DMS79 (cell line): ENCODE results near the gene SNX8.

Experiments used
- DNase-seq: peaks from one replicate; lab custom pipeline; 2025; lab: John Stamatoyannopoulos, UW

Gene SNX8

DNA sequence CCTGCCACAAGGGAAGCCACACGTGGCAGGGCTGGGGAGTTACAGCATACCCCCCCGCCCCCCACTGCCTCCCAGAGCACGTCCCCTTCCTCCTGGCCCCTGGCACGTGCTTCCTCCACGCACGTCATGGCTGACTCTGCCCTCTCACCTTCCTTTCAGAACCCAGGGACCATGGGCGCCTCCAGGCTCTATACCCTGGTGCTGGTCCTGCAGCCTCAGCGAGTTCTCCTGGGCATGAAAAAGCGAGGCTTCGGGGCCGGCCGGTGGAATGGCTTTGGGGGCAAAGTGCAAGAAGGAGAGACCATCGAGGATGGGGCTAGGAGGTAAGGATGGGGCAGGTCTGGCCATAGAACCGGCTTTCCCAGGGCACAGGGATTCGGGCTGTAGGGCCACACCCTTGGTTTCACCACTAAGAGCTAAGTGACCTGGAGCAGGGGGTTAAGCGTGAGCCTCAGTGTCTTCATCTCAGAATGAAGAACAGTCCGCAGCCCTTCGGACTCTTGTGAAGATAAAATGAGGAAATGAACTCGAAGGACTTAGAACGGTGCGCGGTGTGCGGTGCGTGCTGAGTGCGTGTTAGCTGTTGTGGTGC lies 69.7 kb downstream of the SNX8 start:
- no peak for DNase-seq

DNA sequence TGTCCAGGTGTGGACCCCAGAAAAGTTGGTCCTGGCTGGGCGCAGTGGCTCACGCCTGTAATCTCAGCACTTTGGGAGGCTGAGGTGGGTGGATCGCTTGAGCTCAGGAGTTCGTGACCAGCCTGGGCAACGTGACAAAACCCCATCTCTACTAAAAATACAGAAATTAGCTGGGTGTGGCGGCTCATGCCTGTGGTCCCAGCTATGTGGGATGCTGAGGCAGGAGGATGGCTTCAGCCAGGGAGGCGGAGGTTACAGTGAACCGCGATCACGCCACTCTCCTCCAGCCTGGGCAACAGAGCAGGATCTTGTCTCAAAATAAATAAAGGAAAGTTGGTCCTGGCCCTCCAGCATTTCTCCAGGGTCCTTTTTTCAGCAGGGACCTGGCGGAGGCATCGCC lies 70.8 kb downstream of the SNX8 start:
- DNase-seq, result no peak

DNA sequence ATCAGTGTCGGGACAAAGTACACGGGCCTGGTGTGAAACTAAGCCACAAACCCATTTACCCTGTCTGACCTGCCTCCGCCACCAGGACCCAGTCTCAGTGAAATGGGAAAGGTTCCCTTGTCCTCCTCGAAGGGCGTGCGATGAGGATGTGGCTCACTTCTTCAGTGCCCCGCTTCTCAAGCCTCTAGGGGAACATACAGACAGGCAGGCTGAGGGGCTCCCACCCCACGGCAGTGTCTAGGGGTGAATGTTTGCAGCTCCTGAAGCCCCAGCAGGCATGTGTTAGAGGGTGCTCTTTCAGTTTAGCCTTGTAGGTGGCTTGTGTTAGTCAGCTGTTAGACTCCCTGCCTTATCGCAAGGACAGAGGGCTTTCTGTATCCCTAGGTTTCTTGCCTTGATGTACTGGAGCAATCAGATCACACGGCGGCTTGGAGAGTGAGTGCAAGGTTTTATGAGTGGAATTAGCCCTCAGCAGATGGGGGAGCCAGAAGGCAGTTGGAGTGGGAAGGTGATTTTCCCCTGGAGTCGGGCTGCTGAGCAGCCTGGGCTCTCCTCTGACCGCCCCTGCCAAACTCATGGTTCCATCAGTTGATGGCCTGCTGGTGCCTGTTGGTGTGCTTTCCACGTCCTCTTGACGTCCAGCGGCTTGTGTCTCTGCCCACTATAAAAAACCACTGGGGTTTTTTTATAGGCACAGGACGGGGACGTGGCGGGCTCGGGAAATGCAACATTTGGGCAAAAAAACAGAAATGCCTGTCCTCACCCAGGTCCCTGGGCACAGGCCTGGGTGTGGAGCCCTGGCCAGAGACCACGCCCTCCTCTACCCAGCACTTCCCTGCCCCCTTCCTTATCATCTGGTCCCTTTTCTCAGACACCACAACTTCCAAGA lies 71.5 kb downstream of the SNX8 start:
- DNase-seq, result no peak

DNA sequence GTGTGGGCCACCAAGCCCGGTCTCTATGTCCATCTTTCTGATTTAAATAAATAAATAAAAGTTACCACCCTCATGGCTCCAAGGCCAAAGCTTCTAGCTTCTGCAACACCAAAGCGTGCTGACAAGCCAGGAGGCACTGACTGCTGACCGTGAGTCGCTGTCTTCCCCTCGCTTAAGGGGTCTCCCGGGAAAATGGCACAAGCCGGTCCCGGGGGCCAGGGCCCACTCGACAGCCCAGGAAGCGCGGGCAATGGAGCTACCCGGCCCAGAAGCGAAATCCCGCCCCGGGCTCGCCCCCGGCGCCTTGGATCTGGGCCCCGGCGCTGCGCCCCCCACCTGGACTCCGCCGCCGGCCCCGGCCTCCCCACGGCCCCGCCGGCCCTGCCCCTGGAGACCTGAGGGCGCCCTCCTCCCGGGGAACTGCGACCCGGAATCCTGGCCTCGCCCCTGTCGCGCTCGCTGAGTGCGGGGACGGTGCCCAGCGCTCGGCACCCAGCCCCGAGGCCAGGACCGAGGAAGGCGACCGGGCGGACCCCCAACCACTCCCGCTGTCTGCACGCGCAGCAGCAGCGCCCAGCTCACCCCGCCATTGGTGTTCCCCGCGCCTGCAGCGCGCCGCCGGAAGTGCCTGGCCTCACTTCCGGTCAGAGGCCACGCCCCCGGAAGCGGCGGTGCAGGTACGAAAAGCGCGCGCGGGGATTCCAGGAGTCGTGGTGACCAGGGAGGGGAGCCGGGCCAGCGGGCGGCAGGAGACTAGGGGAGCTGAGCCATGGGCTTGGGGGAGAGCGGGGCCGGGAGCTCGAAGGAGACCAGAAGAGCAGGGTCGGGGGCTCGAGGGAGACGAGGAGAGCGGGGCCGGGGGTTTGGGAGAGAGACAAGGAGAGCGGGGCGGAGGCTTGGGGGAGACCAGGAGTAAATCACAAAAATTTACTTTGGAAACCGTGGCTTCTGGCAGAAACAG lies 72.4 kb downstream of the SNX8 start, which contains the start of the genes MRM2 and NUDT1:
MRM2 (minus strand) TSS at position 626 of the 961 bp plus-strand sequence; CDS start at position 590, 36 bp downstream.
NUDT1 (plus strand) TSS at position 647 of the 961 bp plus-strand sequence. CDS start 2,349 bp downstream, outside the sequence.
- DNase-seq, result peak; percentile 50

DNA sequence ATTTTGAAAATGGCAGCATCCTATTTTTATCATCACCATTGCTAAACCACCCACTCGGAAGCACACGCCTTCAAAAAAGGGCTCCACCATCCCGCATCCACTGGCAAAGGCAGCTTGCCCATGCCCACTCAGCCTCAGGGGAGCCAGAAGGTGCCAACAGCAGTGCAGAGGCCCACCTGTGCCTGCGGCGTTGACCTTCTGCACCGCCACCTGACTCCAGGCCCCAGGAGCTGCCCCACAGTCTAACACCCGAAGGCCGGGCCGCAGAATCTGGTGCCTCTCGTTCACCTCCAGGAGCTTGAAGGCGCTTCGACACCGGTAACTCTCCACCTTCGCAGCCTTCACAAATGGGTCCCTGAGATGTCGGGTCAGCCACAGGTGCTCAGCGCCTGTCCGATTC lies 75.0 kb downstream of the SNX8 start:
- DNase-seq, result no peak

DNA sequence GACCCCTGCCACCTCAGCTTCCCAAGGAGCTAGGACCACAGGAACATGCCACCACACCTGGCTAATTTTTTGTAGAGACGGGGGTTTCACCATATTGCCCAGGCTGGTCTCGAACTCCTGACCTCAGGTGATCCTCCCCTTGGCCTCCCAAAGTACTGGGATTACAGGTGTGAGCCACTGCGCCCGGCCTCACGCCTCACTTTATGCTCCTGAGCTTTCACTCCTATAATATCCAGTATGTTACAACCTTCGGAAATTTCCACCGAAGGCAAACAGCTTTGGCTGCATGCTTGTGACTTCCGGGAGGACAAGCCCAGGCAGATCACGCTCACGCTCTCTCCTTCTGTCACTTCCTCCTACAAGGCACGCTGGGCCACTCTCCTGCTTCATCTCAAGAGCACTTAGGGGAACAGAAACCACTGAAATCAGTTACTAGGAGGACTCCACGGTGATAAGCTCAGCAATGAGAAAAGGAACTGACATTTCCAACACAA lies 77.1 kb downstream of the SNX8 start:
- peak; percentile 93 for DNase-seq

DNA sequence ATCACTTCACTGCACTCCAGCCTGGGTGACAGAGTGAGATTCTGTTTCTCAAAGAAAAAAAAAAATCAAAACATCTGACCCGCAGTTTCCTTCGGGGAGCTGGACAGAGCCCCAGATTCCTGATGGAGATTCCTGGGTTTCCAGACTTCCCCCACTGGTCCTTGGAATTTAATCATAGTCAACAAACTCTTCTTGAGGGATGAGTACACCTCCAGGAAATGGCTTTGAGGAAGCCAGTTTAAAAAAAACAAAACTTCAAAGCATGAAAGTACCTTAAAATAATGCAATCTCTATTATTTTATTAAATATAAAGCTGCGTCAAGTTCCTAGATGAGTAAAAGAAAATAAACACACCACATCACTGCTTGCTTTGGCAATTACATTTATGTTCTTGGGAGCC lies 80.3 kb downstream of the SNX8 start:
- no peak for DNase-seq

DNA sequence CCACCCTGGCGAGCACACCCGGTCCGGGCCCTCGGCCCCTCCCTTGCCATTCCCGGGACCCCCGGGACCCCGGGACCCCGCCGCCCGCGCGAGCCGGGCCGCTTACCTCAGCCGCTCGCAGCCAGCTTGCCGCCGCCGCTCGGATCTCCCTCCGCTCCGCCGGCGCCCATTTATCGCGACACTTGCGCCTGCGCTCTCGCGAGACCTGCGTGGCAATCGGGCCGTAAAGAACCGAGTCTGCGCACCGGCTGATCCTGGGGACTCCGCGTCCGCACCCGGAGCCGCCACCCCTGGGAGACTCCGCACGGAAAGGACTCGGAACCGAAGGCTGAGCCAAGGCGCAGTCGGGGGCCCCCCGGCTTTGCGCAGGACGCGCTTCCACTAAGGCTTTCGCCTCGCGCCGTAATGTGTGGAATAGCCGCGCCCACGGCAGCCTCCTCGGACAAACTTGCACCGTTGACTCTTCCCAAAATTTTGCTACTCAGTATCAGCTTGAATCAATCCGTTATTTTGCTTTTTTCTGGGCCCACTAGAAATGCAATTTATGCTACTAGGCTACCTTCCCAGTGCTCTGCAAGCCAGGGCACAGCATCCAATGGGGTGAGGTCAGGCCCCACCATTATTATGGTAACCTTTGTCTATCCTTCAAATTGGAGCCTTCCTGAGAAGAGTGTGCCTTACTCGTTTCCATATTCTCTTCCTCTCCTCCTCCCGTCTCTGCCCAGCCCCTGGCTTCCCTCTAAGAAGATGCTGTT lies 81.3 kb downstream of the SNX8 start, which contains the start of gene MAD1L1:
MAD1L1 (minus strand) TSS at position 180 of the 755 bp plus-strand sequence. CDS start 2,812 bp downstream, outside the sequence.
- peak; percentile 54 for DNase-seq

DNA sequence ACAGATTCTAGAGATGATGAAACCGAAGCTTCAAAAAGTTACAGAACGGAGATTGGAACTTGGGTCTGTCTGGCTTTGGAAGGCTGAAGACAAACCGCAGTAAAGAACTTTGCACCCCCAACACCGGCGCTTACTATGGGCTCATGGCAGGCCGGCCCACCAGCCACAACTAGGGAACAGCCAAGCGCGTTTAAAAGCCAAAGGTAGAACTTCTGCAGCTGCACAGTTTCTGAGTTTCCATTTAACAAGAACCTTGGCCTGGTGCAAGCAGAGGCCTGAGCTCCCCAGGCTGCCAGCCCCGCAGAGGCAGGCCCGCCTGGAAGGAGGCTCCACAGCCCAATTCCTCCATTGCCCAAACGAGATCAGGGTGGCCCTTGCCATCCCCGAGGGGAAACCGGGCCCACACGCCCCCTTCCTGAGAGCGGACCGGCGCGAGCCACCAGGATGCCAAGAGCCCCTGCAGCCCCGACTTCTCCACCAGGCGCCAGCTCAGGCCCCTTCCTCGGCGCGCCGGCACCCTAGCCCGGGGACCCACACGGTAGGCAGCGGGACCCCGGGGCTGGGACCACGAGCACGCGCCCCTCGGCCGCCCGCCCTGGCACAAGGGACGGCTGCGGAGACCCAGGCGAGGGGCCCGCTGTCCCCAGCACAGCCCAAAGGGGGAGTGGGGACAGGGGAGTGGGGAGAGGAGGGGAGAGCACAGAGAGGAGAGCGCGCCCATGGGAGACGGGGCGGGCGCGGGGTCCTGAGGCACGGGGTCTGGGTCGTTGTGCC lies 82.1 kb downstream of the SNX8 start:
- DNase-seq, result no peak

DNA sequence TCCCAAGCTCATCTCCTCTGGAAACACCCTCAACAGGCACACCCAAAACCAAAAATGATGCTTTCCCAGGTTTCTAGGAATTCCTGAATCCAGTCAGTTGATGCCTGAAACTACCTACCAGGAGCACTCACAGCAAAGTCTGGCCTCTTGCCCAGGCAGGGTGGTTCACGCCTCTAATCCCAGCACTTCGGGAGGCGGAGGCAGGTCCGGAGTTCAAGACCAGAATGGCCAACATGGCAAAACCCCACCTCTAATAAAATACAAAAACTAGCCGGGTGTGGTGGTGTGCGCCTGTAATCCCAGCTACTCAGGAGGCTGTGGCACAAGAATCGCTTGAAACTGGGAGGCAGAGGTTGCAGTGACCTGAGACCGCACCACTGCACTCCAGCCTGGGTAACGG lies 83.4 kb downstream of the SNX8 start:
- DNase-seq, result no peak

DNA sequence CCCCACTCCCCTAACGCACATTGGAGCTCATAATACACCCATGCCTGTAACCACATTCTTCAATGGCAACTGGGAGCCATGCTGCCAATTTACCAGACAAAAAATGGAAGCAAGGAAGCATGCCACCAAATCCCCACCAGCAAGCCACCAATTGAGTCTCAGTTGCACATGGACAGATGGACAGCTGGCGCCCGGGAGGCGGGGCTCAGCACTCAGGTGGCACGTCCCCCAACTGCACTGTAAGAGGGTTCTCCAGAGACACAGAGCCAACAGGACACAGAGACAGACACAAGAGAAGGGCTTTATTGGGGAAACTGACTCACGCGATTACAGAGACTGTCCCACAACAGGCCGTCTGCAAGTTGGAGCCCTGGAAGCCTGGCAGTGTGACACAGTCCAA lies 84.0 kb downstream of the SNX8 start:
- DNase-seq, result no peak

DNA sequence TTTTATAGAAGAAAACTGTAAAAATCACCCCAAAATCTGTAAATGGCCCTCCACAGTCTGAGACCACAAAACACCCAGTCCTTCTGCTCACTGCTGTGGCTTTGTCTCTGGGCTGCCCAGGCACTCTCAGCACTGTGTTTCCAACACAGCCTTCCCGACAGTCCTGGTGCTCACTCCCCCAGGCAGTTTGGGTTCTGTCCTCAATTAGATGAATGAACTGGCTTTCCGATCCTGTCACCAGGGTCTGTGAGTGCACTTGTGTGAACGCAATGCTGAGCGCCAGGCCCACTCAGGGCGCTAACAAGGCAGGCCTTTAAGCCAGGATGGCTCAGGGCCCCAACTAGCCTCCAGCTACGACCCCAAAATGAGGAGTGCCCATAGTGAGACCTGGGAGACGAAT lies 84.8 kb downstream of the SNX8 start:
- DNase-seq, result no peak

DNA sequence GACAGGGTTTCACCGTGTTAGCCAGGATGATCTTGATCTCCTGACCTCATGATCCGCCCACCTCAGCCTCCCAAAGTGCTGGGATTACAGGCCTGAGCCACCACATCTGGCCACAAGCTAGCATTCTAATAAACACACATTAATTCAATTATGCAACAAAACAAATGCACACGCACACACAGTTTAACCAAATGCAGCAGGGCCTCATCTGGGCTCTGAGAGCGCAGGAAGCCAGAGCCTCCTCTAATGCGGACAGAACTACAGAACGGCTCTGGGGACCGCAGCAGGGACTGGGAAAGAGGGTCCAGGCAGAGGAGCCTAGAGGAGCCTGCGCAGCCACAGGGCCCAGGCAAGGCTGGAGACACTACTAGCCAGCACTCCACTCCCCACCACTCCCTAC lies 85.3 kb downstream of the SNX8 start:
- no peak for DNase-seq

DNA sequence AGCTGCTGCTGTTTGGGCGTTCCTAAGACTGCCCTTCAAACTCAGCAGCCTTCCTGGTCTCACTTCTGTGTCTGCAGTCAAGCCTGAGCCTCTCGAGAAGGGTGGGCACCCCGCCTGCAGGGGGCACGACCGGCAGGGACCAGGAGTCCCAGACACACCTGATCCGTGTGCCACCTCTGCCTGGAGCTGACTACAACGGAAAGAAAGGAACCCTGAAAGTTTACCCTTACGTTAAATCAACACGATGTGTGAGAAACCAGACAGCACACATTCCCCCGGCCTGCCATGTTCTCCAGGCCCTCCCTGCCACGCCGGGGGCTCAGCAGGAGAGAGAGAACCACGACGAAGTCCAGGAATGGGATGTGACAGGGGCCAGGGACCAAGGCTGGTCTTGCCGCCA lies 86.5 kb downstream of the SNX8 start:
- no peak for DNase-seq

DNA sequence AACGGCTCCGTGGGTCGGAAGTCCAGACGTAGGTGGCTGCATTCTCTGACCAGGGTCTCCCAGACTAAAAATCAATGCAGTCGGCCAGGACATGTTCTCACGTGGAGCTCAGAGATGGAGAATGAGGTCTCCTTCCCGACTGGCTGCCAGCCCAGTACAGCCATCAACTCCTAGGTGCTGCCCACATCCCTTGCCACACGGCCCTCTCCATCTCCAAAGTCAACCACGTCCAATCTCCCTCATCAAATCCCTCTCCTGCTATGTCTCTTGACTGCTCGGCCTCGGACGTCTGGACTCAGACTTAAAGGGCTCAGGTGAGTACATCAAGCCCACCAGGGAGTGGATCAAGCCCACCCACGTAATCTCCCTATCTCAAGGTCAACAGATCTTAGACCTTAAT lies 88.4 kb downstream of the SNX8 start:
- no peak for DNase-seq

DNA sequence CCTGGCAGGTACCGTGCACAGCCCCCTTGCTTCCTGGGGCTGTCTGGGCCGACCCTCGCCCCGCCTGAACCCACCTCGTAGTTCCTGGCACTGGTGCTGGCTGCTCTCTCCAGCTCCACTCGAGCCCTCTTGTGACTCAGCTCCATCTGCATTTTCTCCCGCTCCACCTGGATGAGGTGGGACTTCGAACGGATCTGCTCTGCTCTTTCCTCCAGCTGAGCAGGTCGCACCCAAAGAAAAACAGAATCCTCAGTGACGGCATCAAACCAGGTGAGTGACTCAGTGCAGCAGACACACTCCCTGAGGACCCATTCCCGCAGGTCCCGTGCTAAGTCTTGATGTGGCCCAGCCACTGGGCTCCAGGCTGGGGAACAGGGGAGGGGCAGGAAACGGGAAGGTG lies 88.9 kb downstream of the SNX8 start:
- peak; percentile 82 for DNase-seq

DNA sequence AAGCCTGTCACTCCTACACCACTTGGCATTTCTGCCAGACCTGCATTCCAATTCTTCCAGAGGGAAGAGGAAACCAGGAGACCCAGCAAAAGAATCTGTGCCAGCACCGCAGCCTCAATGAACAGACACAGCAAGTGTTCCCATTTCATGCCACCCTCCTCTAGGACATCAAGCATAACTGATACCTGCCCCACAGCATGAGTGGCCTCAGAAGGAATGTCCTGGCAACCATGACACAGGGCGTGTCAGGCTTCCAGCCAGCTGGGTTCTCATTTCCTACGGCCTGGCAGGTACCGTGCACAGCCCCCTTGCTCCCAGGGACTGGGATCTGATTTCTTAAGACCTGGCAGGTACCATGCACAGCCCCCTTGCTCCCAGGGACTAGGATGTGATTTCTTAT lies 89.3 kb downstream of the SNX8 start:
- DNase-seq, result peak; percentile 84

DNA sequence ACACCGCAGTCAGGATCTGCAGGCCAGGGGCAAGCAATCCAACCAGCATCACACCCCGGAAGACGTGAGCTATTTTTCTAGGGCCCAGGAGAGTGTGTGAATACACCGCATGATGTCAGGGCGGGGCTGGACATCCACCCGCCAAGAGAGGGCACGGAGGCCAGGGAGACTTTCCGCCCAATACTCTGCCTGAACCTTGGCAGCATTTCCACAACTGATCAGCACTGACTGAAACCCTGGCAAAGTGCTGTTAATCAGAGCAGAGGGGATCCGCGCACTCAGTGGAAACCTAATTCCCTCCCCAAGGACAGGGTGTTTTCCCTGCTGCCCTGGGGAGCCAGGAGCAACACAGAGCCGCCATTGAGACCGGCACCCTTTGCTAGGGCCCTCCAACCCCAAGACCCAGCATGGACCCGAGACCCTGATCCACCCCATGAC lies 89.7 kb downstream of the SNX8 start:
- no peak for DNase-seq

DNA sequence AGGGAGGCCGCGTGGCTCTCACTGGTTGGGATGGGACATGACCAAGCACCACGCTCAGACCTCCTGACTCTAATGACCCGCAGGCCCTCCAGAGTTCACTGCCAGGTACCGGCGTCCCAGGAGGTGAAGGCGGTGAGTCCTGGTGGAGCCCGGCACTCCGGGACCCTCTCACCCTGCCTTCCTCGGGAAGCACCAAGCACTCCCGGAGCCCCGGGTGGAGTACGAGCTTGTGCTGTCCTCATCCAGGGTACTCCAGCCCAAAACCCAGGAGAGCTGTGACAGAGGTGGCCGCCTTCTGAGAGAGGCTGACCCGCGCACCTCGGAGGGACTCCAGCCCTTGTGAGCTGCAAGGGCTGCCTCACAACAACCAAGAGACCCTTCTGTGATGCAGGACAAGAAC lies 90.9 kb downstream of the SNX8 start:
- no peak for DNase-seq

DNA sequence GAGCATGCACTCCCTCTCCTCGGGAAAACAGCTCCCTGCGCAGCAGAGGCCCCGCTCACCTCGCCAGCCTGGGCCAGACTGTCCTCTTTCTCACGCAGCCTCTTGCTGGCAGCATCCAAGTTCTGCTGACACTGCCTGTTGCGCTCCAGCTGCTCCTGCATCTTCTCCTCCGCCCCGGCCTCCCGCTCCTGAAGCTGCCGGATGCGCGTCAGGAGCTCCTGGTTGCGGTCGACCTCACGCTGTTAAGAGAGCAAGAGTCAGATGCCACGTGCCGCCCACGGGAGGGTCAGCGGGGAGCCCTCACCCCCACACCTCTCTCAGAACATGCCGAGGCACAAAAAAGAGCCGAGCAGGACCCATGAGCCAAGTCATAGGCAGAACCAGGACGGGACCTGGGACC lies 91.7 kb downstream of the SNX8 start:
- DNase-seq, result no peak
